SW480 (cell line): ENCODE results near the gene SLC19A1.

Experiments used
- DNase-seq: peaks from one replicate; pipeline ENCODE4 v3.0.0-alpha.2; 2016; ENCODE audit warnings: low spot score

The SLC19A1 gene

GRCh38 chr21:45517249-45518065 lies 24.8 kb downstream of the SLC19A1 start:
- no peak for DNase-seq

GRCh38 chr21:45516671-45517151 lies 25.5 kb downstream of the SLC19A1 start:
- no peak for DNase-seq

- no peak for DNase-seq
Measured at GRCh38 chr21:45516071-45516670, 26.1 kb downstream of the SLC19A1 start.

GRCh38 chr21:45515241-45516061 lies 26.8 kb downstream of the SLC19A1 start:
- DNase-seq = no peak

- no peak for DNase-seq
Measured at GRCh38 chr21:45514311-45515021, 27.8 kb downstream of the SLC19A1 start.

- no peak for DNase-seq
Measured at GRCh38 chr21:45513741-45514310, 28.4 kb downstream of the SLC19A1 start.

GRCh38 chr21:45513003-45513717 lies 29.1 kb downstream of the SLC19A1 start:
- peak; percentile 53 for DNase-seq

- no peak for DNase-seq
Measured at GRCh38 chr21:45512626-45513002, 29.6 kb downstream of the SLC19A1 start.

GRCh38 chr21:45511661-45512431 lies 30.4 kb downstream of the SLC19A1 start:
- peak; percentile 16 for DNase-seq

- DNase-seq = no peak
Measured at GRCh38 chr21:45511007-45511406, 31.2 kb downstream of the SLC19A1 start.

GRCh38 chr21:45510466-45510955 lies 31.7 kb downstream of the SLC19A1 start:
- DNase-seq = no peak

- DNase-seq = no peak
Measured at GRCh38 chr21:45509566-45510465, 32.4 kb downstream of the SLC19A1 start.

- DNase-seq = peak; percentile 18
Measured at GRCh38 chr21:45508607-45509565, 33.4 kb downstream of the SLC19A1 start.

- DNase-seq = no peak
Measured at GRCh38 chr21:45507888-45508508, 34.2 kb downstream of the SLC19A1 start.

GRCh38 chr21:45507523-45507875 lies 34.7 kb downstream of the SLC19A1 start:
- no peak for DNase-seq

- DNase-seq = no peak
Measured at GRCh38 chr21:45506836-45507522, 35.3 kb downstream of the SLC19A1 start.
